Measurements from ENCODE around the gene SPESP1. TPM values are rescaled to one million over a fixed set of nuclear protein-coding genes. Genes with fewer than 3 reads are reported as not detected.
A peak's percentile ranks its signal among the peaks of the same experiment; 100 is the strongest.

Gene SPESP1
- polyA plus RNA-seq, 4 donors: 1.3 to 1.7 (median 1.6) TPM; not detected in 1

DNA sequence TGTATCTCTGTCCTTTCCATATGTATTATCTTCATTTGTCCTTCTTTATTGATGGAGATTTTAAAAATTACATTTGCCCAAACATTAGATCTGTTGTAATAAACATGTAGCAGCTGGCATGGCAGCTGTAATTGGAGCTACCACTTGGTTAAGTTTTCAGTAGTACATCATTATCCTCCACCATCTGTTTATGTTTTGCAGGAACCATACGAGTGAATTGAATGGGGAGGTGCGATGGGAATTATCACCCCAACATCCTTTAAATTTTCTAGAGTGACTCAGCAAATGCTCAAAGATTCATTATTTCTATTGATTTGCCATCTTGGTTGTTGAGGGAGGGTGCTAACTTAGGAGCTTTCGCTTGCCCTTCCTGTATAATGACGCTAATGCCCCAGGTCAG is 51.6 kb downstream of the SPESP1 start:
- 86 to 94% (median 91%) methylated on average over 4 of the region's 4 CpGs for WGBS, 3 donors
- Histone ChIP-seq H3K27ac (ENCODE audit: low read depth in 1 of 3, low read length in 2 of 3) (no peak overlapping the region), H3K4me1 (ENCODE audit: control insufficient read depth in 3 of 3, insufficient read depth in 2 of 3, low read depth in 1 of 3, low read length in 2 of 3) (peaks cover 0 to 24% (median 0%) of the 10 kb centered on the region in 3 donors), H3K4me3 (ENCODE audit: low read depth in 1 of 3, low read length in 3 of 3) (no peak overlapping the region), H3K9me3 (ENCODE audit: control insufficient read depth in 2 of 2, insufficient read depth in 1 of 2, low read depth in 1 of 2, low read length in 1 of 2) (peaks cover 0 to 6% of the 10 kb centered on the region in 2 donors), H3K27me3 (ENCODE audit: control insufficient read depth in 3 of 3, insufficient read depth in 3 of 3, low read length in 3 of 3) (no peaks in the 10 kb centered on the region), H3K36me3 (ENCODE audit: control insufficient read depth in 3 of 3, insufficient read depth in 2 of 3, low read depth in 1 of 3, low read length in 3 of 3) (no peaks in the 10 kb centered on the region)
- no peak for FAIRE-seq
- no peak for DNase-seq

DNA sequence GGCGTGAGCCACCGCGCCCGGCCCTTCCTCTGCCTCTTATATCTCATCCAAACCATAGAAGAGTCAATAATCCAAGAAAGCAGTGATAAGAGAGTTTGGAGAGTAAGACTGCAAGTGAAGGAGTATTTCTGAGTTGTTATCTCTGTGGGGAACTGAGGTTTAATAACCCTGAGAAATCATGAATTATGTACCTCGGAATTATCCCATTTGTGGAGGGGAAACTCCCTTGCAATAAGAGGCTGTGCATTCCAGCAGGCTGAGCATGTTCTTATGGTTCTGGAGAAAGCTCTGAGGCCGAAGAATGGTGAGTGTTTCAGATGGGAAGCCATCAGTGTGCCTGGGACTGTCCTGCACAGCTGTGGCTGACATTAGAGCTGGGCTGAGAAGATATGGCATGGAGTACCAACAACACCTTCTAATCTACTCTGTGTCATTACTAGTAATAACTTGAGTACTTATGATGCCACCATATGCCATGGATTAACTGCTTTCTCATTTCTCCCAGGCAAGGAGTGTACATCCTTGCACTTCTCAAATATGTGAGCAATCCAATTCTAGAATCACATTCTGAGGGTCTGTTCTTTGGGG is 52.7 kb downstream of the SPESP1 start:
- H3K36me3 ChIP-seq (ENCODE audit: control insufficient read depth in 3 of 3, insufficient read depth in 2 of 3, low read depth in 1 of 3, low read length in 3 of 3): no peaks in the 10 kb centered on the region
- H3K9me3 ChIP-seq (ENCODE audit: control insufficient read depth in 2 of 2, insufficient read depth in 1 of 2, low read depth in 1 of 2, low read length in 1 of 2): no peaks in the 10 kb centered on the region
- no peaks in the 10 kb centered on the region for H3K27me3 ChIP-seq (ENCODE audit: control insufficient read depth in 3 of 3, insufficient read depth in 3 of 3, low read length in 3 of 3)
- FAIRE-seq: no peak
- no peak for DNase-seq
- H3K27ac ChIP-seq (ENCODE audit: low read depth in 1 of 3, low read length in 2 of 3): no peak overlapping the region
- H3K4me3 ChIP-seq (ENCODE audit: low read depth in 1 of 3, low read length in 3 of 3): no peak overlapping the region
- H3K4me1 ChIP-seq (ENCODE audit: control insufficient read depth in 3 of 3, insufficient read depth in 2 of 3, low read depth in 1 of 3, low read length in 2 of 3): peaks cover 0 to 24% (median 0%) of the 10 kb centered on the region in 3 donors
- WGBS, 3 donors: 80 to 91% (median 86%) methylated on average over 6 of the region's 6 CpGs

DNA sequence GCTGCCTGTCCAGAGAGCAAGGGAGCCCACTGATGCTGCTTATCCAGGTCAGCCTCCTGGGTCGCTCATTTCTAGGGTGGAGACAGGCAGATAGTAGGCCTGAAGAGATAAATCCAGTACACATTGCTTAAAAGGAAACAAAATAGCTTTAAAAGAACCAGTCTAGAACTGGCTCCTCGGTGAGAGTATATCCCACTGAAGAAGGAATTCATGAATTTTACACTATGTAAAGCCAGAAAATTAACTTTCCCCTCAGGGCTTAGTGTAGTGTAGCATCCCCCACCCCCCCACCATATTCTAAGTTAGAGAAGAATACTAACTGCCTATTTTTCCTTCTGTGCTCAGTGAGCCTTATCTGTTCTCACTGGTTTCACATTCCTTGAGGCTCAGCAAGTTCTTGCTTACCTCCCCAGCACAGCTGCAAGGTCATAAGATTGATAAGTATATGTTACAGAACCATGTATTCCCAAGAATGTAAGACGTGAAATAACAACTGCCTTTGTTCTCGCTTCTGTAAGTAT is 53.7 kb downstream of the SPESP1 start:
- DNase-seq: peak in 1 of 2 donors; percentile 43
- H3K27me3 ChIP-seq (ENCODE audit: control insufficient read depth in 3 of 3, insufficient read depth in 3 of 3, low read length in 3 of 3): no peaks in the 10 kb centered on the region
- FAIRE-seq: no peak
- H3K36me3 ChIP-seq (ENCODE audit: control insufficient read depth in 3 of 3, insufficient read depth in 2 of 3, low read depth in 1 of 3, low read length in 3 of 3): no peaks in the 10 kb centered on the region
- H3K9me3 ChIP-seq (ENCODE audit: control insufficient read depth in 2 of 2, insufficient read depth in 1 of 2, low read depth in 1 of 2, low read length in 1 of 2): no peaks in the 10 kb centered on the region
- peaks cover 0 to 24% (median 0%) of the 10 kb centered on the region in 3 donors for H3K4me1 ChIP-seq (ENCODE audit: control insufficient read depth in 3 of 3, insufficient read depth in 2 of 3, low read depth in 1 of 3, low read length in 2 of 3)
- WGBS, 3 donors: 32 to 66% (median 42%) methylated on average over 4 of the region's 4 CpGs
- peak overlapping the region in 1 of 3 donors; percentile 72 for H3K27ac ChIP-seq (ENCODE audit: low read depth in 1 of 3, low read length in 2 of 3)
- no peak overlapping the region for H3K4me3 ChIP-seq (ENCODE audit: low read depth in 1 of 3, low read length in 3 of 3)

GRCh38 chr15:68984586-68984985 is 54.3 kb downstream of the SPESP1 start:
- 91 to 93% (median 92%) methylated on average over 3 of the region's 3 CpGs for WGBS, 3 donors
- Histone ChIP-seq H3K27ac (ENCODE audit: low read depth in 1 of 3, low read length in 2 of 3) (peak overlapping the region in 1 of 3 donors; percentile 72), H3K27me3 (ENCODE audit: control insufficient read depth in 3 of 3, insufficient read depth in 3 of 3, low read length in 3 of 3) (no peaks in the 10 kb centered on the region), H3K36me3 (ENCODE audit: control insufficient read depth in 3 of 3, insufficient read depth in 2 of 3, low read depth in 1 of 3, low read length in 3 of 3) (no peaks in the 10 kb centered on the region), H3K9me3 (ENCODE audit: control insufficient read depth in 2 of 2, insufficient read depth in 1 of 2, low read depth in 1 of 2, low read length in 1 of 2) (no peaks in the 10 kb centered on the region), H3K4me3 (ENCODE audit: low read depth in 1 of 3, low read length in 3 of 3) (no peak overlapping the region), H3K4me1 (ENCODE audit: control insufficient read depth in 3 of 3, insufficient read depth in 2 of 3, low read depth in 1 of 3, low read length in 2 of 3) (peaks cover 0 to 24% (median 0%) of the 10 kb centered on the region in 3 donors)
- FAIRE-seq (no peak), DNase-seq (no peak)

DNA sequence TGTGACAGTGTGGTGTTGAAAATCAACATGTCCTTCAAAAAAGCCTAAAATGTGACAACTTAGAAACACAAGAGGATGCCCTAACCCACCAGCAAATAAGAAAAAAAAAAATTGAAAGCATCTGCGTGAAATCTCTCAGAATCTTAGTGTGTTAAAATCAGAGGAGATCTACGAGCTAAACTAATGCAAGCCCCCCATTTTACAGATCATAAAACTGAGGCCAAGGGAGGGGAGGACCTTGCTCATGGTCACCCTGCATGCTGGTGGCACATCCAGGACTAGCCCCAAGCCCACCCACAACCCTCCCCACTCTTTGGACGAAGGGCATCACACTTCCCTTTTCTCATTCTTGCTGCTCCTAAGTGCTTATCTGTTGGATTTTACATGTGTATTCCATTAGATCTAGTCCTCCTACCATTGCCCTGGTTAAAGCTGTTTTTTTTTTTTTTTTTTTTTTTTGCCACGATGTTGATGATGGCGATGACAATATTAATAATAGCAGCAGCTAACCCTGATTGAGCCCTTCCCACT is 55.1 kb downstream of the SPESP1 start:
- H3K27ac ChIP-seq (ENCODE audit: low read depth in 1 of 3, low read length in 2 of 3): peak overlapping the region in 1 of 3 donors; percentile 52
- DNase-seq (no peak), FAIRE-seq (no peak)
- no peak overlapping the region for H3K4me3 ChIP-seq (ENCODE audit: low read depth in 1 of 3, low read length in 3 of 3)
- WGBS, 3 donors: 89 to 90% (median 90%) methylated on average over 5 of the region's 5 CpGs
- no peaks in the 10 kb centered on the region for H3K9me3 ChIP-seq (ENCODE audit: control insufficient read depth in 2 of 2, insufficient read depth in 1 of 2, low read depth in 1 of 2, low read length in 1 of 2)
- H3K27me3 ChIP-seq (ENCODE audit: control insufficient read depth in 3 of 3, insufficient read depth in 3 of 3, low read length in 3 of 3): no peaks in the 10 kb centered on the region
- peaks cover 0 to 32% (median 0%) of the 10 kb centered on the region in 3 donors for H3K4me1 ChIP-seq (ENCODE audit: control insufficient read depth in 3 of 3, insufficient read depth in 2 of 3, low read depth in 1 of 3, low read length in 2 of 3)
- no peaks in the 10 kb centered on the region for H3K36me3 ChIP-seq (ENCODE audit: control insufficient read depth in 3 of 3, insufficient read depth in 2 of 3, low read depth in 1 of 3, low read length in 3 of 3)

DNA sequence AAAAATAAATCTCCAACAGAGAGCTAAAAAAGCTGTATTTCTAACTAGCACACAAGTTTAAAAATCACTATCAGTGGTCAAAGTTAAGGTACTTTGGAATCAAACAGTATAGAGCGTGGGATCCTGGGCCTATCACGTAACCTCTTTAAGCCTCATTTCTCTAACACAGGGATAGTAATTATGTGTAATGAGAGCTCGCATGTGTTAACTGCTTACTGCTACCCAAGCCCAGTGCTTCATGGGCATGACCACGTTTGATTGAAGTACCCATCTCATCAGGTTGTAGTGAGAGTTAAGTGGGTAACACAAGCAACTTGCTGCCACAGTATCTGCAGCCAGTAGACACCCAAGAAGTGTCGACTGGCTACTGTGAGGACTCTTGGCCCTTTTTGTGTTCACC is 56.0 kb downstream of the SPESP1 start:
- DNase-seq: peak in 1 of 2 donors; percentile 27
- FAIRE-seq: no peak

DNA sequence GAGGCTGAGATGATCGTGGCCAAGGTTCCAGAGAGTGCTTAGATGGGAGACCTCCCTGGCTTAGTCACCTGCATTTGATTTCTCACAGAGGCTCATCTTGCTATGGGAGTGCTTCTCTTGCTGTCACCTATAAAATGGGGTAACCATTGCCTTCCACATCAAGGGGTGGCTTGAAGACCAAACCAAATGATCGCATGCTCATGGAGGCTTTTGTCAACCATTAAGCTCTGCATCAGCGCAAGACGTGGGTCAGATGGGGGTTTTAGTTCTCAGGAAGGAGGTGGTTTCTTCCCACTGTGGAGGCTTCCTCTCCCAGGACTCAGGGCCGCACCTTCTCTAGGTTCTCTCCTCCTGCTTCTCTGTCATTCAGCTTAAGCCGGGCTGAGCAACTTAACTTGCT is 56.8 kb downstream of the SPESP1 start:
- Histone ChIP-seq H3K27ac (ENCODE audit: low read depth in 1 of 3, low read length in 2 of 3) (no peak overlapping the region), H3K9me3 (ENCODE audit: control insufficient read depth in 2 of 2, insufficient read depth in 1 of 2, low read depth in 1 of 2, low read length in 1 of 2) (no peaks in the 10 kb centered on the region), H3K4me3 (ENCODE audit: low read depth in 1 of 3, low read length in 3 of 3) (no peak overlapping the region), H3K27me3 (ENCODE audit: control insufficient read depth in 3 of 3, insufficient read depth in 3 of 3, low read length in 3 of 3) (no peaks in the 10 kb centered on the region), H3K36me3 (ENCODE audit: control insufficient read depth in 3 of 3, insufficient read depth in 2 of 3, low read depth in 1 of 3, low read length in 3 of 3) (no peaks in the 10 kb centered on the region), H3K4me1 (ENCODE audit: control insufficient read depth in 3 of 3, insufficient read depth in 2 of 3, low read depth in 1 of 3, low read length in 2 of 3) (peaks cover 0 to 44% (median 0%) of the 10 kb centered on the region in 3 donors)
- DNase-seq (no peak), FAIRE-seq (no peak)
- WGBS, 3 donors: 84 to 90% (median 85%) methylated on average over 6 of the region's 6 CpGs

More for the DNA sequence above, 56.0 kb downstream of the SPESP1 start:
- peaks cover 0 to 41% (median 0%) of the 10 kb centered on the region in 3 donors for H3K4me1 ChIP-seq (ENCODE audit: control insufficient read depth in 3 of 3, insufficient read depth in 2 of 3, low read depth in 1 of 3, low read length in 2 of 3)
- no peaks in the 10 kb centered on the region for H3K9me3 ChIP-seq (ENCODE audit: control insufficient read depth in 2 of 2, insufficient read depth in 1 of 2, low read depth in 1 of 2, low read length in 1 of 2)
- 75 to 82% (median 80%) methylated on average over 5 of the region's 5 CpGs for WGBS, 3 donors
- H3K27me3 ChIP-seq (ENCODE audit: control insufficient read depth in 3 of 3, insufficient read depth in 3 of 3, low read length in 3 of 3): no peaks in the 10 kb centered on the region
- H3K4me3 ChIP-seq (ENCODE audit: low read depth in 1 of 3, low read length in 3 of 3): no peak overlapping the region
- no peaks in the 10 kb centered on the region for H3K36me3 ChIP-seq (ENCODE audit: control insufficient read depth in 3 of 3, insufficient read depth in 2 of 3, low read depth in 1 of 3, low read length in 3 of 3)
- H3K27ac ChIP-seq (ENCODE audit: low read depth in 1 of 3, low read length in 2 of 3): peak overlapping the region in 1 of 3 donors; percentile 52

DNA sequence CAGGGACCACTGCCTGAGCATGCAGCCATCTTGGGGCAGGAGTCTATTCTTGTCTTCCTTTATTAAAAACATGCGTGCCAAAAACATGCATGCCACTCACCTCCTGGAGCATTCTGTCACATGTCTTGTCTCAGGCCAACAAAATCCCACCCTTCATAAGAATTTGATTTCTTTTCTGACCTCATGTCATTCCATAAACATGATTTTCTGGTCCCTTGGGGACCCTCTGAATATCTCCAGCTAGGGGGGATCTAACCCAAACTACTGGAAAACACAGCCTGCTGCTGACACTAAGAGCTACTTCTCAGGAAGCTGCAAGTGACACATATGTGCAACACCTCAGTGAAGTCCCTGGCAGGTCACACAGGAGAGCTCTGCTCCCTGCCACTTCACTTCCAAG is 57.4 kb downstream of the SPESP1 start:
- 42 to 83% (median 60%) methylated on average over 1 of the region's 1 CpG for WGBS, 3 donors

More for the DNA sequence above, 57.4 kb downstream of the SPESP1 start:
- H3K36me3 ChIP-seq (ENCODE audit: control insufficient read depth in 3 of 3, insufficient read depth in 2 of 3, low read depth in 1 of 3, low read length in 3 of 3): no peaks in the 10 kb centered on the region
- no peak overlapping the region for H3K4me3 ChIP-seq (ENCODE audit: low read depth in 1 of 3, low read length in 3 of 3)
- H3K9me3 ChIP-seq (ENCODE audit: control insufficient read depth in 2 of 2, insufficient read depth in 1 of 2, low read depth in 1 of 2, low read length in 1 of 2): no peaks in the 10 kb centered on the region
- no peak overlapping the region for H3K27ac ChIP-seq (ENCODE audit: low read depth in 1 of 3, low read length in 2 of 3)
- H3K4me1 ChIP-seq (ENCODE audit: control insufficient read depth in 3 of 3, insufficient read depth in 2 of 3, low read depth in 1 of 3, low read length in 2 of 3): peaks cover 0 to 44% (median 0%) of the 10 kb centered on the region in 3 donors
- H3K27me3 ChIP-seq (ENCODE audit: control insufficient read depth in 3 of 3, insufficient read depth in 3 of 3, low read length in 3 of 3): no peaks in the 10 kb centered on the region
- DNase-seq: no peak
- no peak for FAIRE-seq
